IMR-90 (cell line): ENCODE data around the gene TRIM46. TPM values are rescaled to one million over a fixed set of nuclear protein-coding genes. Genes with fewer than 3 reads are reported as not detected.
A peak's percentile ranks its signal among the peaks of the same experiment; 100 is the strongest.

Source experiments
- ATAC-seq: fragments of 200-7000 bp; cut with Tn5 transposase; 2 replicates; pipeline ENCODE4 v1.9.1; 2020; ENCODE audit warnings: low read depth, mild to moderate bottlenecking, moderate library complexity
- BruUV-seq: library from RNA; stranded (reverse); fragments of 400-500 nt; replicated peaks from 2 replicates; lab custom pipeline; 2021; lab: Mats Ljungman, UMichigan
- CTCF ChIA-PET: fragments of 300-600 bp; formaldehyde crosslinking; extraction: SDS; loops from one replicate; lab custom pipeline; 2021; ENCODE audit warnings: antibody characterized with exemption; lab: Yijun Ruan, JAX
- POLR2A ChIA-PET: fragments of 300-600 bp; sonication (Branson Sonifier 250); formaldehyde crosslinking; loops from one replicate; lab custom pipeline; 2022; ENCODE audit warnings: antibody characterized with exemption; ENCODE audit not compliant: unreplicated experiment; lab: Charles Lee
- DNase-seq: peaks from one replicate; pipeline ENCODE4 v3.0.0; 2013
- H2AFZ ChIP-seq: replicated peaks from 2 replicates; pipeline ENCODE3; 2013; ENCODE audit warnings: low read length, mild to moderate bottlenecking; ENCODE audit not compliant: poor library complexity
- H2AK5ac ChIP-seq: 2 replicates; pipeline ENCODE4 v1.6.1; 2013; ENCODE audit warnings: low read depth, low read length, inconsistent platforms
- H2AK9ac ChIP-seq: replicated peaks from 2 replicates; pipeline ENCODE3; 2013; ENCODE audit warnings: mild to moderate bottlenecking, low read depth, low read length, moderate library complexity; ENCODE audit not compliant: poor library complexity
- H2BK120ac ChIP-seq: 2 replicates; pipeline ENCODE4 v1.6.1; 2013; ENCODE audit warnings: low read depth, low read length, inconsistent platforms
- H2BK15ac ChIP-seq: 3 replicates; pipeline ENCODE4 v1.6.1; 2013; ENCODE audit warnings: low read depth, low read length, inconsistent platforms
- H2BK20ac ChIP-seq: 2 replicates; pipeline ENCODE4 v1.6.1; 2013; ENCODE audit warnings: low read depth, mild to moderate bottlenecking, inconsistent platforms, low read length, moderate library complexity
- H2BK5ac ChIP-seq: 2 replicates; pipeline ENCODE4 v1.6.1; 2013; ENCODE audit warnings: mild to moderate bottlenecking, low read depth, low read length, inconsistent platforms; ENCODE audit not compliant: poor library complexity, severe bottlenecking
- H3K14ac ChIP-seq: replicated peaks from 2 replicates; pipeline ENCODE4 v1.6.1; 2013; ENCODE audit warnings: low read depth, low read length, inconsistent platforms
- H3K18ac ChIP-seq: 2 replicates; pipeline ENCODE4 v1.6.1; 2013; ENCODE audit warnings: low read depth, low read length, control low read depth
- H3K23ac ChIP-seq: 2 replicates; pipeline ENCODE4 v1.6.1; 2013; ENCODE audit warnings: low read depth, low read length, inconsistent platforms
- H3K27ac ChIP-seq: 2 replicates; pipeline ENCODE4 v1.5.1; 2013; ENCODE audit warnings: mild to moderate bottlenecking, control low read depth, low read length; ENCODE audit not compliant: insufficient read depth
- H3K27me3 ChIP-seq: 2 replicates; pipeline ENCODE4 v1.6.1; 2013; ENCODE audit warnings: low read length; ENCODE audit not compliant: control insufficient read depth, insufficient read depth
- H3K36me3 ChIP-seq: 2 replicates; pipeline ENCODE4 v1.6.1; 2013; ENCODE audit warnings: low read length, mixed read lengths; ENCODE audit not compliant: control insufficient read depth, insufficient read depth
- H3K4ac ChIP-seq: 2 replicates; pipeline ENCODE4 v1.6.1; 2013; ENCODE audit warnings: low read depth, low read length, inconsistent platforms
- H3K4me1 ChIP-seq: 2 replicates; pipeline ENCODE4 v1.6.1; 2013; ENCODE audit warnings: low read length, mixed read lengths; ENCODE audit not compliant: control insufficient read depth, insufficient read depth
- H3K4me2 ChIP-seq: 2 replicates; pipeline ENCODE4 v1.6.1; 2013; ENCODE audit warnings: low read depth, mild to moderate bottlenecking, control low read depth, low read length, moderate library complexity
- H3K4me3 ChIP-seq: 2 replicates; pipeline ENCODE4 v1.5.1; 2013; ENCODE audit warnings: low read depth, mild to moderate bottlenecking, control low read depth, low read length, moderate library complexity; ENCODE audit not compliant: insufficient read depth
- H3K56ac ChIP-seq: 2 replicates; pipeline ENCODE4 v1.6.1; 2013; ENCODE audit warnings: low read length, inconsistent platforms; ENCODE audit not compliant: insufficient read depth; ENCODE audit errors: extremely low read depth
- H3K79me1 ChIP-seq, 2 experiments: 2 replicates each; pipeline ENCODE4 v1.6.1; 2013; ENCODE audit warnings: low read length in 2 of 2, inconsistent platforms in 1 of 2, low read depth in 1 of 2
- H3K9ac ChIP-seq: 2 replicates; pipeline ENCODE4 v1.6.1; 2013; ENCODE audit warnings: low read depth, low read length, control low read depth
- H3K9me1 ChIP-seq: 2 replicates; pipeline ENCODE4 v1.6.1; 2013; ENCODE audit warnings: low read length, inconsistent platforms; ENCODE audit not compliant: insufficient read depth
- H3K9me3 ChIP-seq: 2 replicates; pipeline ENCODE4 v1.6.1; 2013; ENCODE audit warnings: low read length; ENCODE audit not compliant: control insufficient read depth, insufficient read depth
- H4K20me1 ChIP-seq: 2 replicates; pipeline ENCODE4 v1.6.1; 2013; ENCODE audit warnings: low read length, inconsistent platforms; ENCODE audit not compliant: insufficient read depth
- H4K5ac ChIP-seq: 2 replicates; pipeline ENCODE4 v1.6.1; 2013; ENCODE audit warnings: mild to moderate bottlenecking, low read depth, low read length, control low read depth
- H4K8ac ChIP-seq, 2 experiments: 2 replicates each; pipeline ENCODE4 v1.6.1; 2013; ENCODE audit warnings: low read depth in 2 of 2, low read length in 2 of 2, control low read depth in 1 of 2, inconsistent platforms in 1 of 2
- H4K91ac ChIP-seq: 2 replicates; pipeline ENCODE4 v1.6.1; 2013; ENCODE audit warnings: low read depth, low read length, inconsistent platforms; ENCODE audit not compliant: insufficient read depth
- BHLHE40 ChIP-seq: fragments of 150-350 bp; IDR thresholded peaks from 2 replicates; pipeline ENCODE4 v1.6.1; 2016; ENCODE audit warnings: mild to moderate bottlenecking, low read depth, low read length
- CEBPB ChIP-seq: IDR thresholded peaks from 2 replicates; pipeline ENCODE4 v1.6.1; 2012; ENCODE audit warnings: low read depth, low read length, improper control_type of control experiment
- CHD1 ChIP-seq: IDR thresholded peaks from 2 replicates; pipeline ENCODE4 v1.6.1; 2012; ENCODE audit warnings: low read depth, low read length, improper control_type of control experiment
- FOS ChIP-seq: fragments of 150-350 bp; IDR thresholded peaks from 2 replicates; pipeline ENCODE4 v1.6.1; 2016; ENCODE audit warnings: low read depth, low read length
- MAFK ChIP-seq: IDR thresholded peaks from 2 replicates; pipeline ENCODE4 v1.6.1; 2012; ENCODE audit warnings: low read depth, low read length, improper control_type of control experiment
- MAZ ChIP-seq: IDR thresholded peaks from 2 replicates; pipeline ENCODE4 v1.6.1; 2012; ENCODE audit warnings: low read depth, mild to moderate bottlenecking, low read length, improper control_type of control experiment, moderate library complexity, borderline replicate concordance
- NFE2L2 ChIP-seq: fragments of 150-350 bp; IDR thresholded peaks from 2 replicates; pipeline ENCODE4 v1.6.1; 2016; ENCODE audit warnings: low read depth, mild to moderate bottlenecking, low read length
- POLR2A ChIP-seq: IDR thresholded peaks from 2 replicates; pipeline ENCODE4 v1.6.1; 2012; ENCODE audit warnings: mild to moderate bottlenecking, low read depth, low read length
- RAD21 ChIP-seq: IDR thresholded peaks from 2 replicates; pipeline ENCODE4 v1.6.1; 2012; ENCODE audit warnings: low read length, improper control_type of control experiment
- RCOR1 ChIP-seq: IDR thresholded peaks from 2 replicates; pipeline ENCODE4 v1.6.1; 2012; ENCODE audit warnings: mild to moderate bottlenecking, low read length, improper control_type of control experiment; ENCODE audit not compliant: insufficient replicate concordance
- RFX5 ChIP-seq: IDR thresholded peaks from 2 replicates; pipeline ENCODE4 v1.8.0; 2012; ENCODE audit warnings: low read depth, mild to moderate bottlenecking, low read length, moderate library complexity
- SMC3 ChIP-seq: fragments of 150-350 bp; IDR thresholded peaks from 2 replicates; pipeline ENCODE4 v1.6.1; 2016; ENCODE audit warnings: low read depth, mild to moderate bottlenecking, antibody characterized with exemption, low read length, moderate library complexity
- WGBS, 2 experiments: methylation state at CpG; one replicate each; pipeline versions ENCODE4 v1.1.5 to v1.1.7; 2013; ENCODE audit warnings: missing lambda C conversion rate in 2 of 2; ENCODE audit not compliant: insufficient read length in 1 of 2; ENCODE audit errors: extremely low coverage in 2 of 2; 5-methylcytosine and 5-hydroxymethylcytosine counted together
- dilution Hi-C: fragments of 300-500 bp; cut with HindIII; formaldehyde crosslinking; loops from one replicate; pipeline ENCODE4 v1.14.3; 2018; ENCODE audit warnings: low sequenced_read_pairs; ENCODE audit not compliant: unreplicated experiment
- in situ Hi-C: fragments of 300-500 bp; cut with MboI; formaldehyde crosslinking; loops from 3 replicates; pipeline ENCODE4 v1.14.3; 2019; ENCODE audit warnings: low sequenced_read_pairs, inconsistent platforms, mixed read lengths
- intact Hi-C: fragments of 100-400 bp; cut with micrococcal nuclease; formaldehyde crosslinking; loops from 2 replicates; pipeline ENCODE4 v1.10.0; 2022
- polyA plus RNA-seq, 3 experiments: library from polyadenylated mRNA; depleted of rRNA; stranded (reverse); fragments of >200 nt; gene quantifications; 2 replicates each; pipeline ENCODE4 v1.2.3, GENCODE V29; 2012; ENCODE audit warnings: low replicate concordance in 1 of 3
- total RNA-seq: library from RNA; depleted of rRNA; stranded (reverse); fragments of >200 nt; gene quantifications from 2 replicates; pipeline ENCODE4 v1.2.3, GENCODE V29; 2012
- TF ChIP-seq, protein P1 (sequence below): fragments of 150-350 bp; IDR thresholded peaks from 2 replicates; pipeline ENCODE4 v1.6.1; 2016; ENCODE audit warnings: low read depth, mild to moderate bottlenecking, low read length, moderate library complexity, borderline replicate concordance
- TF ChIP-seq, protein P2 (sequence below): fragments of 150-350 bp; IDR thresholded peaks from 2 replicates; pipeline ENCODE4 v1.6.1; 2017; ENCODE audit warnings: mild to moderate bottlenecking, antibody characterized with exemption, low read length, low read depth
- TF ChIP-seq, protein P3 (sequence below): conservative IDR thresholded peaks from 2 replicates; pipeline ENCODE4 v1.5.1; 2012; ENCODE audit warnings: mild to moderate bottlenecking, low read depth, low read length, improper control_type of control experiment

Gene TRIM46
- total and polyA plus RNA-seq, 2 of the 4 experiments (the other 2 are of a cell fraction) = 2.3 to 6.2 TPM

DNA sequence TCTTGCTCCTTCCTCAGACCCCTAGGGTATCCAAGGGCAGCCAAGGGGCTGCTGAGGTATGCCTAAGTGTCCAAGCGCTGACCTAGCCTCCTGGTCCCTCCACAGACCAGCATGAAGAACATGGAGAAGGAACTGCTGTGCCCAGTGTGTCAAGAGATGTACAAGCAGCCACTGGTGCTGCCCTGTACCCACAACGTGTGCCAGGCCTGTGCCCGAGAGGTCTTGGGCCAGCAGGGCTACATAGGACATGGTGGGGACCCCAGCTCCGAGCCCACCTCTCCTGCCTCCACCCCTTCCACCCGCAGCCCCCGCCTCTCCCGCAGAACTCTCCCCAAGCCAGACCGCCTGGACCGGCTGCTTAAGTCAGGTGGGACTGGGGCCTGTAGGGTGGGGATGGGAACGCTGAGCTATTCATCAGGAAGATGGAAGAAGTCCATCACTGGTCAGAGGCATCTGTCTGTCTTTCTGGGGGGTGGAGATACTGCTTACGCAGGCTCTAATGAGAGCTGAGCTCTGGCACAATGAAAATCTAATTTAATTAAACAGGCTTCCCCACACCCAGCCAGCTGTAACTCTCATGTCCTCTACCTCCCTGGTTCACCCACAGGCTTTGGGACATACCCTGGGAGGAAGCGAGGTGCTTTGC lies 1.8 kb downstream of the TRIM46 start:
- no peak overlapping the region for H4K5ac ChIP-seq
- WGBS, 2 experiments = 100% methylated on average over 3 of the region's 12 CpGs; no CpG with 5 or more reads in 1 of the 2 experiments
- H4K91ac ChIP-seq = no peak overlapping the region
- ChIA-PET CTCF (interaction anchor here (0.7 to 1.5 kb wide), 2 partner anchors 18 to 32 kb away, joined by 4 to 6 read pairs; partner anchors contain the start of gene THBS3), POLR2A (no interaction called here)
- H3K4me1 ChIP-seq = peaks cover 3% of the 10 kb centered on the region
- H2BK5ac ChIP-seq = no peak overlapping the region
- H4K20me1 ChIP-seq = no peaks in the 10 kb centered on the region
- H2BK15ac ChIP-seq = no peak overlapping the region
- H2AFZ ChIP-seq = no peak overlapping the region
- in situ Hi-C loops = no loop called here
- no peak overlapping the region for H3K27ac ChIP-seq
- no peaks in the 10 kb centered on the region for H3K9me3 ChIP-seq
- H4K8ac ChIP-seq = peak overlapping the region; percentile 10 to 98; a peak in 2 of 4 replicates
- H3K9me1 ChIP-seq = peaks cover 2% of the 10 kb centered on the region; the same call in 1 of the 2 replicates
- ATAC-seq (no peak), DNase-seq (no peak)
- BruUV-seq = no TSS peak
- no peak overlapping the region for H3K56ac ChIP-seq
- peak overlapping the region; percentile 96 for H2AK9ac ChIP-seq
- no peak overlapping the region for H3K14ac ChIP-seq
- dilution Hi-C loops = no loop called here
- H3K9ac ChIP-seq = no peak overlapping the region
- no peak overlapping the region for H3K4me3 ChIP-seq
- H3K36me3 ChIP-seq = peaks cover 34% of the 10 kb centered on the region
- H3K23ac ChIP-seq = no peak overlapping the region
- no peak overlapping the region for H2AK5ac ChIP-seq
- H2BK120ac ChIP-seq = no peak overlapping the region
- peak overlapping the region; percentile 94; the same call in 1 of the 2 replicates for H3K4me2 ChIP-seq
- H3K27me3 ChIP-seq = no peaks in the 10 kb centered on the region
- H2BK20ac ChIP-seq = no peak overlapping the region
- H3K18ac ChIP-seq = no peak overlapping the region
- intact Hi-C loops = loop anchor here (10.0 kb wide), 2 partner anchors 201 to 419 kb away; partner anchors contain the start of genes CKS1B and SHC1
- peaks cover 0 to 44% of the 10 kb centered on the region in 2 experiments; a peak in 3 of 4 replicates for H3K79me1 ChIP-seq
- peak overlapping the region; percentile 78; the same call in 1 of the 2 replicates for H3K4ac ChIP-seq
- TF ChIP-seq SMC3 (no peak), RFX5 (no peak), FOS (no peak), NFE2L2 (no peak), RAD21 (no peak), MAZ (no peak), POLR2A (no peak), MAFK (no peak), BHLHE40 (no peak), CEBPB (no peak), CHD1 (no peak), RCOR1 (no peak)
- TF ChIP-seq, protein P1, sequence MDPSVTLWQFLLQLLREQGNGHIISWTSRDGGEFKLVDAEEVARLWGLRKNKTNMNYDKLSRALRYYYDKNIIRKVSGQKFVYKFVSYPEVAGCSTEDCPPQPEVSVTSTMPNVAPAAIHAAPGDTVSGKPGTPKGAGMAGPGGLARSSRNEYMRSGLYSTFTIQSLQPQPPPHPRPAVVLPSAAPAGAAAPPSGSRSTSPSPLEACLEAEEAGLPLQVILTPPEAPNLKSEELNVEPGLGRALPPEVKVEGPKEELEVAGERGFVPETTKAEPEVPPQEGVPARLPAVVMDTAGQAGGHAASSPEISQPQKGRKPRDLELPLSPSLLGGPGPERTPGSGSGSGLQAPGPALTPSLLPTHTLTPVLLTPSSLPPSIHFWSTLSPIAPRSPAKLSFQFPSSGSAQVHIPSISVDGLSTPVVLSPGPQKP = no peak
- TF ChIP-seq, protein P2, sequence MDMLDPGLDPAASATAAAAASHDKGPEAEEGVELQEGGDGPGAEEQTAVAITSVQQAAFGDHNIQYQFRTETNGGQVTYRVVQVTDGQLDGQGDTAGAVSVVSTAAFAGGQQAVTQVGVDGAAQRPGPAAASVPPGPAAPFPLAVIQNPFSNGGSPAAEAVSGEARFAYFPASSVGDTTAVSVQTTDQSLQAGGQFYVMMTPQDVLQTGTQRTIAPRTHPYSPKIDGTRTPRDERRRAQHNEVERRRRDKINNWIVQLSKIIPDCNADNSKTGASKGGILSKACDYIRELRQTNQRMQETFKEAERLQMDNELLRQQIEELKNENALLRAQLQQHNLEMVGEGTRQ = no peak
- TF ChIP-seq, protein P3, sequence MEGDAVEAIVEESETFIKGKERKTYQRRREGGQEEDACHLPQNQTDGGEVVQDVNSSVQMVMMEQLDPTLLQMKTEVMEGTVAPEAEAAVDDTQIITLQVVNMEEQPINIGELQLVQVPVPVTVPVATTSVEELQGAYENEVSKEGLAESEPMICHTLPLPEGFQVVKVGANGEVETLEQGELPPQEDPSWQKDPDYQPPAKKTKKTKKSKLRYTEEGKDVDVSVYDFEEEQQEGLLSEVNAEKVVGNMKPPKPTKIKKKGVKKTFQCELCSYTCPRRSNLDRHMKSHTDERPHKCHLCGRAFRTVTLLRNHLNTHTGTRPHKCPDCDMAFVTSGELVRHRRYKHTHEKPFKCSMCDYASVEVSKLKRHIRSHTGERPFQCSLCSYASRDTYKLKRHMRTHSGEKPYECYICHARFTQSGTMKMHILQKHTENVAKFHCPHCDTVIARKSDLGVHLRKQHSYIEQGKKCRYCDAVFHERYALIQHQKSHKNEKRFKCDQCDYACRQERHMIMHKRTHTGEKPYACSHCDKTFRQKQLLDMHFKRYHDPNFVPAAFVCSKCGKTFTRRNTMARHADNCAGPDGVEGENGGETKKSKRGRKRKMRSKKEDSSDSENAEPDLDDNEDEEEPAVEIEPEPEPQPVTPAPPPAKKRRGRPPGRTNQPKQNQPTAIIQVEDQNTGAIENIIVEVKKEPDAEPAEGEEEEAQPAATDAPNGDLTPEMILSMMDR = no peak
